Stimulated activated memory B cell treated with anti-CD40 and anti-IgM and Interleukin-4, amounts not matched to agents 10 μg/mL and 1 μg/mL and 100 μg/mL, for 72 hours (primary cell): ENCODE measurements around the gene MICAL2.
A peak's percentile ranks its signal among the peaks of the same experiment; 100 is the strongest.

ENCODE experiments used
- ATAC-seq: fragments of 150-1000 bp; cut with Tn5 transposase; 2 replicates; pipeline ENCODE4 v1.10.0; 2021
- H3K27ac Mint-ChIP-seq: one replicate; pipeline ENCODE4 v1.8.0; 2022; ENCODE audit warnings: mild to moderate bottlenecking, mixed read lengths
- H3K27me3 Mint-ChIP-seq: one replicate; pipeline ENCODE4 v1.8.0; 2022; ENCODE audit warnings: mixed read lengths
- H3K36me3 Mint-ChIP-seq: one replicate; pipeline ENCODE4 v1.8.0; 2022; ENCODE audit warnings: mixed read lengths
- H3K4me1 Mint-ChIP-seq: one replicate; pipeline ENCODE4 v1.8.0; 2022; ENCODE audit warnings: mixed read lengths
- H3K4me3 Mint-ChIP-seq: one replicate; pipeline ENCODE4 v1.8.0; 2022; ENCODE audit warnings: mild to moderate bottlenecking, moderate library complexity, mixed read lengths
- H3K9me3 Mint-ChIP-seq: one replicate; pipeline ENCODE4 v1.8.0; 2022; ENCODE audit warnings: mixed read lengths

The MICAL2 gene

DNA sequence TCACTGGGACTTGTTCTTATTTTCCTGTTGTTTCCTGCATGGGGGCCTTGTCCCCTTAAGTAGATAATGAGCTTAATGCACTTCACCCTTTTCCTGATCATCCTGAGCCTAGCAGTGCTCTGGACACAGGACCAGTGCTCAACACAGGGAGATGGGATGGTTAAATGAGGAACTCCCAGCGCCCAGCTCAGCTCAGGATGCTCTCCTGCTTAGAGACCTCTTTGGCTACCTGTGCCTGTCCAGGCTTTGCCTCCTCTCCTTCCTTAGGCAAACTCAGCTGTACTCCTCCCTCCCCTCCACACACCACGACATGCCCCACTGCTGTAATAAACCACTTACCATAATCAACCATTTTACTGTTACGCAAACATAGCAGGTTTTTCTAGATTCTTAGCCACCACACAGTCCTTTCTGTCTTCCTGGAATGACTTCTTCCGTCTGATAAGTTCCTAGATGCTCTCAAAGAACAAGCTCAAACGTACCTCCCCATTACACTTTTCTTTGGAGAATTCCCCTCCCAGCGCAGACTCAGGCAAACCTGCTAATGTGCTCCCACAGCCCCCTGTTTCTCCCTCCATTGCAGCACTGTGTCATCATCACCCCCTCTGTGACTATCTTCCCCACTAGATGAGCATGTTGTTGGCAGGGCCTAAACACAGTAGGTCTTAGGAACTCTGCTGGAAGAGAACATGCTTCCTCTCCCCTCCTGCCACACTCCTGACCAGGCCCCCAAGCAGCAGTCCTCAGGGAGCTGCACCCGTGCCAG, 113.6 kb downstream of the MICAL2 start:
- ATAC-seq: no peak
- no peaks in the 10 kb centered on the region for H3K9me3 Mint-ChIP-seq
- peaks cover 9% of the 10 kb centered on the region for H3K27me3 Mint-ChIP-seq
- H3K4me1 Mint-ChIP-seq: peaks cover 11% of the 10 kb centered on the region
- H3K4me3 Mint-ChIP-seq: no peak overlapping the region
- no peak overlapping the region for H3K27ac Mint-ChIP-seq
- no peaks in the 10 kb centered on the region for H3K36me3 Mint-ChIP-seq

DNA sequence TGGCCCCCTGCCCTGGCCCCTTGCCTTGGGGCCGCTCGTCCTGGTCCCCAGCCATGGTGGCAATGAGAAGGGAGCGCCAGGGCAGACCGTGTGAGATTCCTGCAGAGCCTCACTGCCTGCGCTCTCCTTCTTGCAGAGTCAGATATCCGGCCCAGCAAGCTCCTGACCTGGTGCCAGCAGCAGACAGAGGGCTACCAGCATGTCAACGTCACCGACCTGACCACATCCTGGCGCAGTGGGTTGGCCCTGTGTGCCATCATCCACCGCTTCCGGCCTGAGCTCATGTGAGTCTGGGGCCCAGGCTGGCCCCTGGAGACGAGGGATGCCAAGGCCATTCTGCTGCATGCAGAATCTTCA, 114.1 kb downstream of the MICAL2 start:
- H3K27me3 Mint-ChIP-seq: peaks cover 9% of the 10 kb centered on the region
- H3K36me3 Mint-ChIP-seq: no peaks in the 10 kb centered on the region
- H3K4me3 Mint-ChIP-seq: no peak overlapping the region
- H3K9me3 Mint-ChIP-seq: no peaks in the 10 kb centered on the region
- no peak overlapping the region for H3K27ac Mint-ChIP-seq
- peak; percentile 83 for ATAC-seq
- H3K4me1 Mint-ChIP-seq: peaks cover 11% of the 10 kb centered on the region

DNA sequence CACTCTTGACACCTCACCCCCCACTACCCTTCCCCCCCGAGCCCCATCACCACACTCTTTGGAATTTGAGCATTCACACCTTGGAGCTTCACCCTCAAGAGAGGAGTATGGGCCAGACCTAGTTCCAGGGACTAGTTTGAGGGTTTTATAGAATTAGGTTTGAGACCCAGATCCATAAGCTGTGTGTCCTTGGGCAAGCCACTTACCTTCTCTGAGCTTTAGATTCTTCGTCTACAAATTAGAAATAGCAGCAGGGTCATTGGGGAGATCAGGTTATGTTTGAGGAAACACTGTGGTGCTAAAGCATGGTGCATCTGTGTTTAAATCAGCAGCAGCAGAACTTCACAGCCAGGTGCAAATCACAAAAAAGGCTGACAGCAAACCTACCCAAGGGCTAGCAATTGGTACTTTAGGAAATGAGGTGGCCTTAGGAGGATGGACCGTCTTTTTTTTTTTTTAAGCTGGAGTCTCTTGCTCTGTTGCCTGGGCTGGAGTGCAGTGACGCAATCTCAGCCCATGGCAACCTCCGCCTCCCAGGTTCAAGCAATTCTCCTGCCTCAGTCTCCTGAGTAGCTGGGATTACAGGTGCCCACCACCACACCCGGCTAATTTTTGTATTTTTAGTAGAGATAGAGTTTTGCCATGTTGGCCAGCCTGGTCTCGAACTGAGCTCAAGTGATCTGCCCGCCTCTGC, 114.8 kb downstream of the MICAL2 start:
- H3K4me3 Mint-ChIP-seq: no peak overlapping the region
- H3K27ac Mint-ChIP-seq: no peak overlapping the region
- no peak for ATAC-seq
- no peaks in the 10 kb centered on the region for H3K36me3 Mint-ChIP-seq
- H3K27me3 Mint-ChIP-seq: peaks cover 9% of the 10 kb centered on the region
- peaks cover 11% of the 10 kb centered on the region for H3K4me1 Mint-ChIP-seq
- no peaks in the 10 kb centered on the region for H3K9me3 Mint-ChIP-seq

DNA sequence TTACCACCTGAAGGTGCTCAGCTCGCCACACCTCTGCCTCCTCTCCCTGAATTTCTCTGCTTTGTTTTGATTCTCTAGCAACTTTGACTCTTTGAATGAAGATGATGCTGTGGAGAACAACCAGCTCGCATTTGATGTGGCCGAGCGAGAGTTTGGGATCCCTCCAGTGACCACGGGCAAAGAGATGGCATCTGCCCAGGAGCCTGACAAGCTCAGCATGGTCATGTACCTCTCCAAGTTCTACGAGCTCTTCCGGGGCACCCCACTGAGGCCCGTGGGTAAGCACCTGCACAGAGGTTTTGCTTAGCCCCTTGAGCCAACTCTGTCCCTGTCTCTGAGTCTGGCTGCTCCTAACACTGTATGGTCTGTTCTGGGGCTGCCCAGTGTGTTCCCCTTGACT, 115.7 kb downstream of the MICAL2 start:
- peaks cover 11% of the 10 kb centered on the region for H3K4me1 Mint-ChIP-seq

DNA sequence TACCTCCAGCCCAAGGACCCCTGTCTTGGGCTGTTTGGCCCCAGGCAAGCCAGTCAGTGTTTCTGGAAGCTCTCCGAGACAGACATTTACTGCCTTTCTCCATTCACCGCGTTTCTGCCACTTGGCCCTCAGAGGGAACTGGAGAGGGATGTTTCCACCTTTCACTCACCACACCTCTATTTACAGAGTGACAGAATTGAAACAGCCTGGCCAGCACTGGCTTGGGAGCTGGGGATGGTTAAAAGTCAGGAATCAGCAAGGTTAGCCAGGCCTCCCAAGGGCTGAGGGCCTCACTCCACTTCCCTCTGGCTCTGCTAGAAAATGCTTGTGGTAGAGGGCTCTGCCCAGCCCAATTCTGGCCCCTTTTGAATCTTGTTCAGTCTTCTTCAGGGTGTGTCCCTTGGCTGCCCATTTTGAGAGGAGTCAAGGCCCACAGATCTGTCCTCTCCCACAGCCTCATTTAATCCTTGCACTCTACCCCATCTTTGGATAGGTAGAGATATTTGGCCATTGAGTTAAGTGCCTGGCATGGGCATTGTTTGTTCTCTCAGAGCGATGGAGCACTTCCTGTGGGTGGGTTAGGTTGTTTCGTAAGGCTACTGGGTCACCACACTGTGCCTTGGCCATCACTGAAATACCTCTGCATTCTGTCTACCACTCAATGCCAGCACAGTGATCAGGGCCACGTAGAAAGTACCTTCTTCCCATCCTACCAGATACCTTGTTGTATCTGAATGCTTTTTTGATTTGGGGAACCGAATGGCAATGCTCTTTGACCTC, 119.2 kb downstream of the MICAL2 start:
- no peak overlapping the region for H3K4me3 Mint-ChIP-seq
- no peaks in the 10 kb centered on the region for H3K9me3 Mint-ChIP-seq
- no peak overlapping the region for H3K27ac Mint-ChIP-seq

More for the DNA sequence above, 115.7 kb downstream of the MICAL2 start:
- Mint-ChIP-seq H3K4me3 (no peak overlapping the region), H3K9me3 (no peaks in the 10 kb centered on the region), H3K27me3 (peaks cover 6% of the 10 kb centered on the region), H3K36me3 (no peaks in the 10 kb centered on the region), H3K27ac (no peak overlapping the region)
- ATAC-seq: no peak

DNA sequence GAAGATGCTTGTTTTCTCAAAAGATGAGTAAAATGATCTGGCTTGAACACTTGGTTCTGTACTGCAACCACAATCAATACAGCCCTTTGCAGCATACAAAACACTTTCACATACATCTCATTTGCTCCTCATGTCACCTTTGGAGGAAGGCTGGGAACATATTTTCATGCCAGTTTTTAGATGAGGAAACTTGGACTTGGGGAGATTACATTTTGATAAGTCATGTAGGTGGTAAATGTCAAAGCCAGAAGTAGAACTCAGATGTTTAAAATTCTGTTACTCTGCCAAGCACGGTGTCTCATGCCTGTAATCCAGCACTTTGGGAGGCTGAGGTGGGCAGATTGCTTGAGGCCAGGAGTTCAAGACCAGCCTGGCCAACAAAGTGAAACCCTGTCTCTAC, 121.8 kb downstream of the MICAL2 start:
- no peak for ATAC-seq
- Mint-ChIP-seq H3K27me3 (peaks cover 24% of the 10 kb centered on the region), H3K36me3 (no peaks in the 10 kb centered on the region), H3K9me3 (no peaks in the 10 kb centered on the region), H3K4me1 (peaks cover 12% of the 10 kb centered on the region), H3K4me3 (no peak overlapping the region), H3K27ac (no peak overlapping the region)

More for the DNA sequence above, 119.2 kb downstream of the MICAL2 start:
- H3K4me1 Mint-ChIP-seq: peaks cover 3% of the 10 kb centered on the region
- ATAC-seq: no peak
- peaks cover 15% of the 10 kb centered on the region for H3K27me3 Mint-ChIP-seq
- H3K36me3 Mint-ChIP-seq: no peaks in the 10 kb centered on the region

DNA sequence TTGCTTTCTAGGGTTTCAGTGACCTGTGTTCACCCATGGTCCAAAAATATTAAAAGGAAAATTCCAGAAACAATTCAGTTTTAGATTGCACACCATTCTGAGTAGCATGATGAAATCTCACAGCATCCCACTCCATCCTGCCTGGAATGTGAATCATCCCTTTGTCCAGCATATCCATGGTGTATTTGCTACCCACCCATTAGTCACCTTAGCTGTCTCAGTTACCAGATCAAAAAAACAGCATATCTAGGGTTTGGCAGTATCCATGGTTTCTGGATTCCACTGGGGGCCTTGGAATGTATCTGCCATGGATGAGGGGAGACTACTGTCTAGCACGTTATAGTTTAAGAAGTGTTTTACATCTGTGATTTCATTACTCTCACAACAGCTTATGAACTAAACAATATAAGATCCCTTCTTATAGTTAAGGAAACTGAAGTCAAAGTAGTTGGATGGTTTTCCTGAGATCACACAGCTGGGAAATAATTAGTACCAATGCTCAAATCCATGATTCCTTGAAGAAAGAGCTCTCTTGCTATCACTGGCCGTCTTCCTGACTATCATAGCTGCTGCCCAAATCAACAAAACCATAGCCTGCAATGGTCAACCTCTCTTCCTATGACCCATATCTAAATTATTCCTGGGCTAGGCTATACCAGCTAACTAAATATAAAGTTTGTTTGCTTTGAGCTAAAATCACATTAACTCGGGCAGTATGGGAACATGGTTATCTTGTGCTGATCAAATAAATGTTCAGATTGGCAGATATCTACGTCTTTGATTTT, 122.6 kb downstream of the MICAL2 start:
- Mint-ChIP-seq H3K36me3 (no peaks in the 10 kb centered on the region), H3K4me1 (peaks cover 12% of the 10 kb centered on the region), H3K4me3 (no peak overlapping the region), H3K27ac (no peak overlapping the region), H3K9me3 (no peaks in the 10 kb centered on the region), H3K27me3 (peaks cover 24% of the 10 kb centered on the region)
- no peak for ATAC-seq

DNA sequence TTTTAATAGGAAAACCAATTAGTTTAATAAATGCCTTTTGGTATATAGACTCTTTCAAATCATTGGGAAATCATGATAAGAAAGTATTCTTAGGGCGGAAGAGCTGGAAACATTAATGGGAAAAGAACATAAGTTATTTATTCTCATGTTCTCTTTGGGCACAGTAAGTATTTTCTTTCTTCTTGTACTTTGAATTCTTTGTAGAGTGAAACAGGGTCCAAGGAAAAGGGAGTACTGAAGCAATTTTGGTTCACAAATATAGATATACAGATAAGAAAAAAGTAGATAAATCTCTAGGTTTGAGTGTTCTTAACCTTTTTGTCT, 123.2 kb downstream of the MICAL2 start:
- H3K9me3 Mint-ChIP-seq: no peaks in the 10 kb centered on the region
- H3K4me1 Mint-ChIP-seq: peaks cover 12% of the 10 kb centered on the region
- no peak overlapping the region for H3K4me3 Mint-ChIP-seq
- peaks cover 24% of the 10 kb centered on the region for H3K27me3 Mint-ChIP-seq
- ATAC-seq: no peak
- no peak overlapping the region for H3K27ac Mint-ChIP-seq
- no peaks in the 10 kb centered on the region for H3K36me3 Mint-ChIP-seq

DNA sequence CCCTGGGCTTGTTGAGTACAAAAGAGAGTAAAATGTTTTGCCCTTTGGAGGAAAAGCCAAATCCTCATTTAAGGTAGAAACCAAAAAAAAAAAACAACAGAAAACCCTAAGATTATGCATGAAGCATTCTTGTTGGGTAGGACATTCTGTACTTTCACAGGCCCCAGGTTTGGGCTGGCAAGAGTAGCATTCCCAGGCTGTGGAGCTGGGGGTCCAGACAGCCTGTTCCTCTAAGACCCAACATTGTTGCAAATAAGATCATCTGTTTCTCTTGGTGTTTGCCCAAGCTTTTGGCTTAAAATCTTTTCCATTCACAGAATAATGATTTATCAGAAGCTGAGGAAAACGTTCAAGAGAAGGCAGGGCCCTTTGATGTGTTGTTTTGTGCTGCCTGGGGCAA, 123.8 kb downstream of the MICAL2 start:
- no peaks in the 10 kb centered on the region for H3K9me3 Mint-ChIP-seq
- no peak overlapping the region for H3K4me3 Mint-ChIP-seq
- peaks cover 12% of the 10 kb centered on the region for H3K4me1 Mint-ChIP-seq
- H3K36me3 Mint-ChIP-seq: no peaks in the 10 kb centered on the region
- no peak for ATAC-seq
- peaks cover 24% of the 10 kb centered on the region for H3K27me3 Mint-ChIP-seq
- H3K27ac Mint-ChIP-seq: no peak overlapping the region

DNA sequence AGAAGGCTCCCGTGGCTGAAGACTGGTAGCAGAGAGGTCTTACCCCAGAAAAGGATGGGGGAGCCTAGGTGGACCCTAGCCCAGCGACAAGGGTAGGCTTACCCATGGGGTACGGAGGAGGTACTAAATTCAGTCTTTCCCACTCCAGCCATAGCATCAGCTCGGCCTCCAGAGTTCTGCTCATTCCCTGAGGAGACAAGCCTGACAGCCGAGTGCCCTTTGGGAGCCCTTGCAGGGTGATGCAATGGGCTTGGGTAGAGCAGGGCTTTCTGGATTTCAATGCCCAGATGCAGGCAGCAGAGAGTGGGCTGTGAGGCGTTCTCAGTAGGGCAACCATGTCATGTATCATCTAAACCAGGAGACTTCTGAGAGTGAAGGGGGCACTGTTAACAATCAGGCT, 124.7 kb downstream of the MICAL2 start:
- H3K27ac Mint-ChIP-seq: no peak overlapping the region
- ATAC-seq: no peak
- H3K4me1 Mint-ChIP-seq: peaks cover 12% of the 10 kb centered on the region
- H3K36me3 Mint-ChIP-seq: no peaks in the 10 kb centered on the region
- H3K27me3 Mint-ChIP-seq: peaks cover 24% of the 10 kb centered on the region
- H3K9me3 Mint-ChIP-seq: no peaks in the 10 kb centered on the region
- H3K4me3 Mint-ChIP-seq: no peak overlapping the region

DNA sequence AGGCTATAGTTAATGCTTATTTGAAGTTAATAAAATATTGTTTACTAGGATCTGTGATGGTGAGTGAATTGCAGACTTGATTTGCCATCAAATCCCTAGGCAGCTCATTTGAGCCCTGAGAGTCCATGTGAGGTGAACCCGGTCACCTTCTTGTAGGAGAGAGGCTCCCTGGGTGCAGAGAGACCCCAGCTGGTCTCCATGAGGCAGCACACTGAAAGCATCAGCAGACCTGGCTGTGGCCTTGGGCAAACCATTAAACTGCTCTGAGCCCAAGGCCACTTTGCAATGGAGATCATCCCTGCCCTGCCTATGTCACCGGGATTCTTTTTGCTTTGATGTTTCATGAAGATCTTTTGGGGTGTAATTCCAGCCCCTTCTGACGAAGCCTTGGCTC, 125.2 kb downstream of the MICAL2 start:
- Mint-ChIP-seq H3K27ac (no peak overlapping the region), H3K27me3 (peaks cover 25% of the 10 kb centered on the region)

DNA sequence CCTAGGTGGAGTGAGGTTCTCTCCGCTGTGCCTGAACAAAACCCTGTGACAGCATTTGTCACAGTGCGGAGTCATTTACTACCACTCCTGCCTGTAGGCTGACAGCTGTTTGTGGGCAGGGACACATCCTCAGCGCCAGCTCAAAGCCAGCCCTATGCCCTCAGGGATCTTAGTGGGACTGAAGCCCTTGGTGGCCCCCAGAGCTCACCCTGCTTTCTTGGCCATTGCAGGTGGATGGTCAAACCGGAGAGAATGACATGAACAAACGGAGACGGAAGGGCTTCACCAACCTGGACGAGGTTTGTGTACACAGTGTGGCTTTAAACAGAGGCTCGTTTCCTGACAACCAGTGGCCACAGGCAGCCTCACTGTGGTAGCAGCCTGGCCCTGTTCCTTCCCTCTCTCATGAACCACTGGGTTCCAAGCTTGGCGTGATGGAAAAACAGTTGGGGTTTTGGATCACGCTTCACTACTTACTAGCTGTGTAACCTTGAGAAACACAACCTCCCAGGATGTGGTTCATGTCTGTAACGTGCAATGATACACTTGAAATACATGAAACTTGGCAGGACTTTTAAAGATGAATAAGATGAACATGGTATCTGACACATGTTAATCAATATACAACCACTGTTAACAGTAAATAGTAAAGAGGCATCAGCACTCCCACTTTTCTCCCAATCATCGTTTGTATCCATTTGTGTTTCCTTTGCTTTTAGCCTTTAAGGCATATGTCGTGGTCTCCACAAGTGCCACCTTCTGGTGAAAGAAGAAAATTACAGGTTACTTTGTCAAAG, 125.8 kb downstream of the MICAL2 start:
- Mint-ChIP-seq H3K4me1 (peaks cover 12% of the 10 kb centered on the region), H3K9me3 (no peaks in the 10 kb centered on the region), H3K36me3 (no peaks in the 10 kb centered on the region), H3K27me3 (peaks cover 31% of the 10 kb centered on the region), H3K4me3 (no peak overlapping the region), H3K27ac (no peak overlapping the region)
- peak; percentile 64 for ATAC-seq

More for the DNA sequence above, 125.2 kb downstream of the MICAL2 start:
- H3K4me1 Mint-ChIP-seq: peaks cover 12% of the 10 kb centered on the region
- no peaks in the 10 kb centered on the region for H3K9me3 Mint-ChIP-seq
- H3K36me3 Mint-ChIP-seq: no peaks in the 10 kb centered on the region
- no peak overlapping the region for H3K4me3 Mint-ChIP-seq
- no peak for ATAC-seq

DNA sequence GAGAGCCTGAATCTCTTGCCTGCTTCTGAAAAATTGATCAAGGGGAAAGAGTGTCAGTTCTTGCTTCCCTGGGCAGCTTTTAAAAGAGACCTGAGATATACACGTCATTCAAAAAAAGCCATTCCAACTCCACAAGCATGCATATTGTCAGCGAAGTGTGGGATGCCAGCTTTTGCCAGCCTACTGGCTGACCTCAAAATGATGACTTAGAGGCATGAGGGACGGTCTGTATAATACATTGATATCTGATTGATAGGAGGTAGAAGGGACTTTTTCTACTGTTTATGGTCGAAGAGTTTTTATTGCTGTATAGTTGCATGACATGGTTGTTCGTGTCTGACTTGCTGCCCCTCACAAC, 126.3 kb downstream of the MICAL2 start:
- H3K4me1 Mint-ChIP-seq: peaks cover 12% of the 10 kb centered on the region
- H3K9me3 Mint-ChIP-seq: no peaks in the 10 kb centered on the region
- H3K27ac Mint-ChIP-seq: no peak overlapping the region
- no peak for ATAC-seq
- no peaks in the 10 kb centered on the region for H3K36me3 Mint-ChIP-seq
- H3K27me3 Mint-ChIP-seq: peaks cover 37% of the 10 kb centered on the region
- no peak overlapping the region for H3K4me3 Mint-ChIP-seq

DNA sequence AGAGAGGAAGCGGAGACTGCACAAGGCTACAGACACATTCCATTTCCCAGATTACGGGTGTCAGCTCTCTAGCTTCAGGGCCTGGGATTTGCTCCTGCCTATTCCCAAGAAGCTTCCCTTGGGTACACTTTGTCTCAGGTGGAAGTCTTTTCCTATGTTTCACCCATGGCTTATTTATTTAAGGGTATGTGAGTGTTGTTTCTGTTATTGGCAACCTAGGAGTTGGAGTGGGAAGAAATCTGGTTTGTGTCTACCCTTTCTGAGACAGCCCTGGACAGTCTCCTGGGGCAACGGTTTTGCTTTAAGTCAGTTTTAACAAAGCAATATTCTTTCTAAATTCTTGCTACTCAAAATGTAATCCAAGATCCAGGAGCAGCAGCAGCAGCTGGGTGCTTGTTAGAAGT, 127.0 kb downstream of the MICAL2 start:
- peaks cover 43% of the 10 kb centered on the region for H3K27me3 Mint-ChIP-seq
- H3K36me3 Mint-ChIP-seq: no peaks in the 10 kb centered on the region
- no peaks in the 10 kb centered on the region for H3K9me3 Mint-ChIP-seq
- H3K4me1 Mint-ChIP-seq: peaks cover 12% of the 10 kb centered on the region
- H3K4me3 Mint-ChIP-seq: no peak overlapping the region
- H3K27ac Mint-ChIP-seq: no peak overlapping the region
- no peak for ATAC-seq
